K562 (cell line): ENCODE measurements around the gene DEPDC1B. TPM values are rescaled to one million over a fixed set of nuclear protein-coding genes. Genes with fewer than 3 reads are reported as not detected.
"Not testable (repeated sequence)": the region's sequence is repeated elsewhere in the genome, so short reads cannot be mapped to it uniquely, and the experiment has no call there.

Source experiments
- ATAC-seq: fragments of 200-7000 bp; cut with Tn5 transposase; 3 replicates; pipeline ENCODE4 v1.9.1; 2020; ENCODE audit warnings: moderate library complexity
- BruUV-seq: library from RNA; stranded (reverse); fragments of 400-500 nt; replicated peaks from 2 replicates; lab custom pipeline; 2021; lab: Mats Ljungman, UMichigan
- CTCF ChIA-PET: fragments of 300-600 bp; formaldehyde crosslinking; extraction: SDS; loops from one replicate; lab custom pipeline; 2021; ENCODE audit warnings: low intra/inter-chr PET ratio; lab: Yijun Ruan, JAX
- POLR2A ChIA-PET: fragments of 300-600, 350-650 bp; sonication (Branson Sonifier 250); formaldehyde crosslinking; extraction: SDS; loops from one replicate; lab custom pipeline; 2021; ENCODE audit warnings: antibody characterized with exemption, inconsistent platforms; lab: Yijun Ruan, JAX
- DNase-seq, 4 experiments: peaks; one replicate each; pipeline versions ENCODE4 v3.0.0 to v3.0.0-alpha.2; 2011 to 2018; ENCODE audit warnings: low spot score in 3 of 4, mixed read lengths in 3 of 4; ENCODE audit errors: extremely low read depth in 1 of 4
- FAIRE-seq: peaks from 2 replicates; lab custom pipeline; 2011; peaks lifted over from hg19 to GRCh38; lab: Jason Lieb, UNC
- H2AFZ ChIP-seq: 2 replicates; pipeline ENCODE4 v1.6.0; 2011; ENCODE audit warnings: low read depth, low read length, control low read depth, inconsistent platforms
- H3K27ac ChIP-seq: fragments of 200-600 bp; 3 replicates; pipeline ENCODE4 v1.8.0; 2011; ENCODE audit warnings: low read depth, mild to moderate bottlenecking, control low read depth, inconsistent platforms, low read length, moderate library complexity, mixed read lengths; ENCODE audit errors: extremely low read depth
- H3K27me3 ChIP-seq, 2 experiments: fragments of 300-600 bp in 1 of 2; 2 replicates in 1 of 2; 3 replicates in 1 of 2; pipeline versions ENCODE4 v1.6.0 to v1.8.0; 2011; ENCODE audit warnings: inconsistent platforms in 2 of 2, low read length in 2 of 2, mild to moderate bottlenecking in 1 of 2, mixed read lengths in 1 of 2, moderate library complexity in 1 of 2; ENCODE audit not compliant: control insufficient read depth in 2 of 2, insufficient read depth in 2 of 2
- H3K36me3 ChIP-seq: fragments of 300-600 bp; 3 replicates; pipeline ENCODE4 v1.8.0; 2011; ENCODE audit warnings: mild to moderate bottlenecking, low read length, inconsistent platforms; ENCODE audit not compliant: control insufficient read depth, insufficient read depth
- H3K4me1 ChIP-seq, 2 experiments: fragments of 200-600 bp in 1 of 2; replicated peaks in 1 of 2; 2 replicates in 1 of 2; 3 replicates in 1 of 2; pipeline versions ENCODE4 v1.5.1 to v1.8.0; 2011; ENCODE audit warnings: inconsistent platforms in 2 of 2, low read length in 2 of 2, mild to moderate bottlenecking in 1 of 2, mixed read lengths in 1 of 2, moderate library complexity in 1 of 2; ENCODE audit not compliant: control insufficient read depth in 2 of 2, insufficient read depth in 2 of 2
- H3K4me2 ChIP-seq: 2 replicates; pipeline ENCODE4 v1.6.1; 2011; ENCODE audit warnings: low read length, control low read depth, inconsistent platforms, mixed read lengths; ENCODE audit not compliant: insufficient read depth
- H3K4me3 ChIP-seq: fragments of 200-600 bp; sonication (generic), shearing (Covaris generic); 2 replicates; pipeline ENCODE4 v1.5.1; 2016; ENCODE audit warnings: control low read depth, inconsistent platforms
- H3K79me2 ChIP-seq: fragments of 200-600 bp; 3 replicates; pipeline ENCODE4 v1.8.0; 2011; ENCODE audit warnings: low read length, inconsistent platforms; ENCODE audit not compliant: control insufficient read depth, insufficient read depth
- H3K9ac ChIP-seq, 2 experiments: 2 replicates each; pipeline versions ENCODE4 v1.6.0 to v1.6.1; 2011; ENCODE audit warnings: low read depth in 2 of 2, low read length in 2 of 2, control low read depth in 1 of 2, inconsistent platforms in 1 of 2, mild to moderate bottlenecking in 1 of 2, mixed read lengths in 1 of 2; ENCODE audit not compliant: insufficient read depth in 1 of 2
- H3K9me1 ChIP-seq: one replicate; pipeline ENCODE4 v1.6.0; 2011; ENCODE audit warnings: inconsistent platforms, mild to moderate bottlenecking, low read length, moderate library complexity; ENCODE audit not compliant: control insufficient read depth, insufficient read depth
- H3K9me3 ChIP-seq: replicated peaks from 2 replicates; pipeline ENCODE4 v1.5.1; 2011; ENCODE audit warnings: low read depth, low read length, inconsistent platforms; ENCODE audit not compliant: control insufficient read depth, insufficient read depth
- H4K20me1 ChIP-seq: replicated peaks from 2 replicates; pipeline ENCODE4 v1.6.1; 2011; ENCODE audit warnings: low read length, inconsistent platforms, mixed read lengths; ENCODE audit not compliant: control insufficient read depth, insufficient read depth
- KDM2B ChIP-seq: fragments of 250-450 bp; sonication (Bioruptor Pico); IDR thresholded peaks from 2 replicates; pipeline ENCODE4 v1.8.0; 2021; ENCODE audit warnings: mild to moderate bottlenecking, moderate library complexity
- WGBS: fragments of 100-300 bp; shearing (Covaris generic); methylation state at CpG from one replicate; pipeline ENCODE4 v1.1.6; 2016; ENCODE audit warnings: low coverage, mixed read lengths; ENCODE audit not compliant: insufficient coverage; ENCODE audit errors: missing lambda C conversion rate; 5-methylcytosine and 5-hydroxymethylcytosine counted together
- in situ Hi-C: fragments of 300-500 bp; cut with MboI; formaldehyde crosslinking; loops from 4 replicates; pipeline ENCODE4 v1.15.0; 2018; ENCODE audit warnings: inconsistent platforms, mixed read lengths
- intact Hi-C: fragments of 100-400 bp; cut with micrococcal nuclease; formaldehyde crosslinking; loops from 2 replicates; pipeline ENCODE4 v1.14.2; 2022
- polyA plus RNA-seq, 8 experiments: library from polyadenylated mRNA; depleted of rRNA in 4 of 8; stranded (reverse) in 5 of 8; unstranded in 3 of 8; fragments of >200 nt; fragmentation: Nextera tagmentation in 2 of 8; fragmentation: Illumina TruSeq in 1 of 8; extraction: Ambion mirVana in 2 of 8; extraction: Trizol in 1 of 8; gene quantifications; 2 replicates each; pipeline versions ENCODE4 v1.2.1 to v1.2.3, GENCODE V29; 2011 to 2014; ENCODE audit warnings: inconsistent platforms in 1 of 8, missing spikeins in 1 of 8
- total RNA-seq, 7 experiments: library from RNA; depleted of rRNA in 6 of 7; stranded (reverse); fragments of >200 nt in 6 of 7; fragmentation: Illumina TruSeq in 2 of 7; extraction: Trizol in 2 of 7; gene quantifications; 2 replicates each; pipeline versions ENCODE4 v1.2.1 to v1.2.3, GENCODE V29; 2011 to 2021; ENCODE audit warnings: low replicate concordance in 1 of 7
- TF ChIP-seq, protein P1 (sequence below): conservative IDR thresholded peaks from 2 replicates; pipeline ENCODE4 v1.6.1; 2011; ENCODE audit warnings: low read depth, mild to moderate bottlenecking, low read length; ENCODE audit not compliant: control insufficient read depth

DEPDC1B gene
- total and polyA plus RNA-seq, 9 of the 15 experiments (the other 6 are each of a cell fraction or from before 2014, with no cell fraction given): 36.0 to 67.2 (median 44.5) TPM

- TF ChIP-seq, protein P1, sequence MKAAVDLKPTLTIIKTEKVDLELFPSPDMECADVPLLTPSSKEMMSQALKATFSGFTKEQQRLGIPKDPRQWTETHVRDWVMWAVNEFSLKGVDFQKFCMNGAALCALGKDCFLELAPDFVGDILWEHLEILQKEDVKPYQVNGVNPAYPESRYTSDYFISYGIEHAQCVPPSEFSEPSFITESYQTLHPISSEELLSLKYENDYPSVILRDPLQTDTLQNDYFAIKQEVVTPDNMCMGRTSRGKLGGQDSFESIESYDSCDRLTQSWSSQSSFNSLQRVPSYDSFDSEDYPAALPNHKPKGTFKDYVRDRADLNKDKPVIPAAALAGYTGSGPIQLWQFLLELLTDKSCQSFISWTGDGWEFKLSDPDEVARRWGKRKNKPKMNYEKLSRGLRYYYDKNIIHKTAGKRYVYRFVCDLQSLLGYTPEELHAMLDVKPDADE: no peak
- TF ChIP-seq KDM2B (CRISPR knock-in tag): no peak
These were observed 109.8 kb downstream of the DEPDC1B start (continued) for GRCh38 chr5:60590172-60590571.

DNA sequence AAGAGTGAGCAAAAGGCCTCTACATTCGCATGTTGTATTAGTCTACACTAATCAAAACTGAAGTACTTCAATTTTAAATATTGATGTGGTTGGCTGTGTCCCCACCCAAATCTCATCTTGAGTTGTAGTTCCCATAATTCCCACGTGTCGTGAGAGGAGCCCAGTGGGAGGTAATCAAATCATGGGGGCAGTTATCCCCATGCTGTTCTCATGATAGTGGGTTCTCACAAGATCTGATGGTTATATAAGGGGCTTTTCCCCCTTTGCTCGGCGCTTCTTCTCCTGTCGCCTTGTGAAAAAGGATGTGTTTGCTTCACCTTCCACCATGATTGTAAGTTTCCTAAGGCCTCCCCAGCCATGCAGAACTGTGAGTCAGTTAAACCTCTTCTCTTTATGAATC, 112.7 kb downstream of the DEPDC1B start:
- H2AFZ ChIP-seq, H3K9ac ChIP-seq, in situ Hi-C loops, H3K9me3 ChIP-seq, DNase-seq, H3K9me1 ChIP-seq, H3K27me3 ChIP-seq, ATAC-seq, H3K4me1 ChIP-seq, H3K36me3 ChIP-seq, CTCF ChIA-PET, FAIRE-seq, H3K4me3 ChIP-seq, BruUV-seq, H3K79me2 ChIP-seq, H4K20me1 ChIP-seq, H3K27ac ChIP-seq, H3K4me2 ChIP-seq: not testable (repeated sequence)
- 64% methylated on average over 6 of the region's 6 CpGs for WGBS
- intact Hi-C loops: loop anchor here (10.0 kb wide), 1 partner anchor 773 kb away; no protein-coding TSS in a partner anchor
- POLR2A ChIA-PET: interaction anchor here (0.5 kb wide), 1 partner anchor 59 kb away, joined by 3 read pairs; no protein-coding TSS in a partner anchor
